Kidney (tissue), 14 donors: ENCODE measurements around the gene MYADM. TPM values are rescaled to one million over a fixed set of nuclear protein-coding genes. Genes with fewer than 3 reads are reported as not detected.

ENCODE experiments used
- DNase-seq, 5 donors: peaks; one replicate each; pipeline ENCODE4 v3.0.0-alpha.2; 2013 to 2020
- FAIRE-seq: peaks from 2 replicates; lab custom pipeline; 2012; peaks lifted over from hg19 to GRCh38; lab: Jason Lieb, UNC
- H3K27ac ChIP-seq, 2 donors: one replicate each; pipeline ENCODE4 v1.7.0; 2013; ENCODE audit warnings: low read depth in 2 of 2, low read length in 2 of 2, inconsistent platforms in 1 of 2
- H3K27me3 ChIP-seq: one replicate; pipeline ENCODE4 v1.7.1; 2013; ENCODE audit warnings: low read length, inconsistent platforms; ENCODE audit not compliant: control insufficient read depth, insufficient read depth
- H3K36me3 ChIP-seq, 3 donors: one replicate each; pipeline versions ENCODE4 v1.7.0 to v1.7.1; 2013; ENCODE audit warnings: low read length in 3 of 3, control low read depth in 1 of 3, inconsistent platforms in 1 of 3; ENCODE audit not compliant: insufficient read depth in 3 of 3, control insufficient read depth in 2 of 3
- H3K4me1 ChIP-seq, 3 donors: one replicate each; pipeline versions ENCODE4 v1.7.0 to v1.7.1; 2013; ENCODE audit warnings: low read length in 3 of 3, inconsistent platforms in 1 of 3, low read depth in 1 of 3; ENCODE audit not compliant: control insufficient read depth in 2 of 3, insufficient read depth in 2 of 3
- H3K4me3 ChIP-seq, 3 donors: one replicate each; pipeline versions ENCODE4 v1.7.0 to v1.8.1; 2013; ENCODE audit warnings: low read length in 3 of 3, control low read depth in 1 of 3, inconsistent platforms in 1 of 3
- H3K9ac ChIP-seq, 3 donors: one replicate each; pipeline versions ENCODE4 v1.7.0 to v1.7.1; 2013; ENCODE audit warnings: low read length in 3 of 3, control low read depth in 1 of 3, inconsistent platforms in 1 of 3
- H3K9me3 ChIP-seq, 3 donors: one replicate each; pipeline versions ENCODE4 v1.7.0 to v1.7.1; 2013; ENCODE audit warnings: low read length in 3 of 3, control low read depth in 1 of 3, inconsistent platforms in 1 of 3; ENCODE audit not compliant: control insufficient read depth in 2 of 3, insufficient read depth in 1 of 3
- CTCF ChIP-seq: IDR thresholded peaks from 3 replicates; pipeline ENCODE4 v1.5.1; 2012; ENCODE audit warnings: mild to moderate bottlenecking, moderate library complexity, borderline replicate concordance; ENCODE audit not compliant: insufficient read depth; ENCODE audit errors: extremely low read depth
- intact Hi-C: fragments of 100-400 bp; cut with DNase I; formaldehyde crosslinking; loops from one replicate; pipeline ENCODE4 v1.11.1; 2022
- polyA plus RNA-seq: library from polyadenylated mRNA; stranded (reverse); fragments of 350-450 nt; fragmentation: Illumina TruSeq; extraction: RNeasy Lipid Tissue Mini Kit (QIAGEN cat#74804); gene quantifications from one replicate; pipeline ENCODE4 v1.2.3, GENCODE V29; 2014; ENCODE audit warnings: low read depth, low replicate concordance; ENCODE audit not compliant: insufficient read depth
- total RNA-seq: library from RNA; stranded (reverse); fragmentation: NEBNext Ultra II Directional; extraction: Animal tissue kit (Norgen Biotek cat#: 25700); gene quantifications from one replicate; pipeline ENCODE4 v1.2.1, GENCODE V29; 2021
- donor health status: control.
- donor health status: control.
- donor health status: control.
- donor health status: control.
- donor health status: control.
- donor health status: DM: yes; HTN: yes; CAD: no.
- donor health status: Normal renal cell carcinoma (clear cell type).

Gene MYADM
- total and polyA plus RNA-seq, 2 donors from 2014 or later = 13.1 to 90.3 TPM

DNA sequence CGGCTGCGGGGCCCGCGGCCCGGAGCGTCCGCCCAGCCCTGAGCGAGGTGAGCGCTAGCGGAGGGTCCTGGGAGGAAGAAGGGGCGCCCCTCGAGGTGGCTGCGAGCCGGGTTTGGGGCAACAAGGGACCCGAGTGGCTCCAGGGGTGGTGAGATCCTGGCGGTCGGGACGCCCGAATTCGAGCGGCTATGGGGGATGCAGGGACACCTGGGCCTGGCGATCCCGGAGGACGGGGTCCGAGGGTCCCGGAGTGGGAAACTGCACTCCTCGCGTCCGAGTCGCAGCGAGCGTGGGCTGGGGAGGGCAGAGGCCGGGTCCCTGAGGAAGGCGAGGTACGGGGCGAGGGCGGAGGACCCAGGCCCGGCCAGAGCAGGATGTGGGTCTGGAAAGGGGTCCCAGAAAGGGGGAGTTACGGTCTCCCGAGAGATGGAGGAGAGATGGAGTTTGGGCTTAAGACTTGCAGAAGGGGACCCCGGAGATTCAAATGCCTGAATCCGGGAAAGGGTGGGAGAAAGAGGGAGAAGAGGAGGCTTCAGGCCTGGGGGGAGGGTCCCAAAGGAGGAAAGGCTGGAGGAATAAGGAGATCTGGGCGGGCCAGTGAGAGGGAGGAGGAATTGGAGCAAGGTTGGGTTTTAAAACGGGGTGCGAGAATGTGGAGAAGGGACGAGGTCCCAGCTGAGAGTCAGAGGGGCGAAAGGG is 41.9 kb downstream of the MYADM start:
- intact Hi-C loops = no loop called here
- H3K27me3 ChIP-seq = peaks cover 28% of the 10 kb centered on the region
- DNase-seq = peak in 1 of 5 donors; percentile 70

GRCh38 chr19:53910170-53910518 is 42.5 kb downstream of the MYADM start:
- Histone ChIP-seq H3K9me3 (no peaks in the 10 kb centered on the region), H3K4me1 (no peaks in the 10 kb centered on the region), H3K9ac (no peak overlapping the region), H3K27ac (no peak overlapping the region), H3K36me3 (no peaks in the 10 kb centered on the region), H3K27me3 (peaks cover 28% of the 10 kb centered on the region), H3K4me3 (no peak overlapping the region)
- no peak for FAIRE-seq
- peak in 1 of 5 donors; percentile 54 for DNase-seq
- TF ChIP-seq CTCF = no peak
- intact Hi-C loops = no loop called here

More for the DNA sequence above, 41.9 kb downstream of the MYADM start:
- no peak overlapping the region for H3K4me3 ChIP-seq
- no peak overlapping the region for H3K9ac ChIP-seq
- H3K9me3 ChIP-seq = no peaks in the 10 kb centered on the region
- H3K4me1 ChIP-seq = no peaks in the 10 kb centered on the region
- no peaks in the 10 kb centered on the region for H3K36me3 ChIP-seq
- no peak for FAIRE-seq
- no peak overlapping the region for H3K27ac ChIP-seq
- TF ChIP-seq CTCF = no peak

- H3K9me3 ChIP-seq = no peaks in the 10 kb centered on the region
- peaks cover 25% of the 10 kb centered on the region for H3K27me3 ChIP-seq
- intact Hi-C loops = no loop called here
- FAIRE-seq = no peak
- TF ChIP-seq CTCF = no peak
- peak in 1 of 5 donors; percentile 26 for DNase-seq
- H3K9ac ChIP-seq = no peak overlapping the region
- H3K4me1 ChIP-seq = no peaks in the 10 kb centered on the region
- H3K36me3 ChIP-seq = no peaks in the 10 kb centered on the region
- H3K4me3 ChIP-seq = no peak overlapping the region
- H3K27ac ChIP-seq = no peak overlapping the region
These were observed 45.0 kb downstream of the MYADM start for GRCh38 chr19:53912653-53913052.
